ENCODE measurements around the gene NLRC5.
"Not testable (repeated sequence)": the region's sequence is repeated elsewhere in the genome, so short reads cannot be mapped to it uniquely, and the experiment has no call there.

NLRC5 gene

GRCh38 chr16:56980792-56981724, 8.3 kb upstream of the NLRC5 start:
- DNase-seq: no peak

DNA sequence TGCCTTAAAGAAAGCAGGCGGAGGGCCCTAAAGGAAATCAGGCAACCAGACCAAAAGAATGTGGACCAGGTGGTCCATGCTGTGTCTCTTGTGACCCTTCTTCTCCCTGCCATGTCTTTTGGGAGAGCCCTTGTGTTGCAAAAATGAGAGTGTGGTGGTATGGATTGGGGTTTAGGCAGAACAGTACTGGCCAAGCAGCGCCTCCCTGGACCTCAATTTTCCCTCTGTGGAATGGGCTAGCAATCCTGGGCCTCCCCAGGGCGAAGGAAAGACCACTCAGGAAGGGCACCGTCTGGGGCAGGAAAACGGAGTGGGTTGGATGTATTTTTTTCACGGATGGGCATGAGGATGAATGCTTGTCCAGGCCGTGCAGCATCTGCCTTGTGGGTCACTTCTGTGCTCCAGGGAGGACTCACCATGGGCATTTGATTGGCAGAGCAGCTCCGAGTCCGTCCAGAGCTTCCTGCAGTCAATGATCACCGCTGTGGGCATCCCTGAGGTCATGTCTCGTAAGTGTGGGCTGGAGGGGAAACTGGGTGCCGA, 7.6 kb upstream of the NLRC5 start:
- no peak for DNase-seq

DNA sequence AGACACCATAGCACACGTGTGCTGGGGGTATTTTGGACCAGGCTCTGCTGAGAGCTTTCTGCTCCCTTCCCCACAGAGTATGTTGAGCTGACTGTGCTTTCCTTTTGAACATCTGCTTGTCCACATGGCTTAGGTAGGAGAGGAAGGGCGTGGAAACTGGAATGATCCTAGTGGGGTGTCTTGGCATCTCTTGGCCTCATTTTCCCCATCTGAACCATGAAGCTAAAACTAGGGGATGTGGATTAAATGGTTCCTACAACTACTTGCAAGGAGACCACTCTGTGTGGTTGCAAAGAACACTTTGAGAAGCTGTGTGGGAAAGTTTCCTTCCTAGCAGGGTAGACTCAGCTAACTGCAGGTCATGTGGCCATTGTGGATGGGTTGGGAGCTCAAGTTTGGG, 6.7 kb upstream of the NLRC5 start:
- DNase-seq: no peak

DNA sequence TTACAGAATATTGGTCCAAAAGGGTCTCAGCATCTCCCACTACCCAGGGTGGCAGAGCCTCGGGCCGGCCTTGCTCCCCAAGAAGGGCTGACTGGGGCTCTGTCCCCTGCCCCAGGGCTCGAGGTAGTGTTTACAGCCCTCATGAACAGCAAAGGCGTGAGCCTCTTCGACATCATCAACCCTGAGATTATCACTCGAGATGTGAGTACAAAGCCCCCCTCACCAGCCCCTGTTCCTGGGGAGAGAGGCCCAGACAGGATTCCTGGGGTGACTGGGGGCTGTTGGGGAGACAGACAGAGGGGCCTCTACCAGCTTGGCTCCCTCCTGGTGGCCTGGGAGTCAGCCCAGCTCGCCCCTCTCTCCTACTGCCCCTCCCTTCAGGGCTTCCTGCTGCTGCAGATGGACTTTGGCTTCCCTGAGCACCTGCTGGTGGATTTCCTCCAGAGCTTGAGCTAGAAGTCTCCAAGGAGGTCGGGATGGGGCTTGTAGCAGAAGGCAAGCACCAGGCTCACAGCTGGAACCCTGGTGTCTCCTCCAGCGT, 6.1 kb upstream of the NLRC5 start:
- DNase-seq: no peak

DNA sequence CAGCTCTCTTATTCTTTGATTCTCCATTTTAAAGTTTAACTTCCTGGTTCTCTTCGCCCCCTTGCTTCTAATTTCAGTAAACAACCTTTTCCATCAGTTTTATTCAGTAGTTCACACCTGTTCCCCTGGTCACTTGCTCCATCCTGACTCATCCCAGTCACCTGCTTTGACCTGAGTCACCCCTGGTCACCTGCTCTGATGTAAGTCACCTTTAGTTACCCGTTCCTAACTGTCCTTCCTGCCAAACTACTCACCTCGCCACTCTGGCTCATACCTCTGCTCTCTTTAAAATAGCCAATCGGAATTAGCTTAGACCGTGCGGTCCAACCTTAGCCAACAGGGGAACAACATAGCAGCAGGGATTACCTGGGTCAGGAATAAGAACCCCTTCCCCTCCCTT, 4.7 kb upstream of the NLRC5 start:
- DNase-seq: no peak

- peak in 1 of 56 donors; percentile 3 for DNase-seq
Observed at GRCh38 chr16:56985288-56985961, 3.9 kb upstream of the NLRC5 start.

GRCh38 chr16:56985962-56986360, 3.4 kb upstream of the NLRC5 start:
- DNase-seq: no peak

- DNase-seq: no peak
Observed at GRCh38 chr16:56986361-56986760, 3.0 kb upstream of the NLRC5 start.

GRCh38 chr16:56986908-56987307, 2.4 kb upstream of the NLRC5 start:
- not testable (repeated sequence) for DNase-seq

- no peak for DNase-seq
Observed at GRCh38 chr16:56987692-56988091, 1.7 kb upstream of the NLRC5 start.

GRCh38 chr16:56988161-56988947, 1.0 kb upstream of the NLRC5 start:
- DNase-seq: peak in 1 of 56 donors; percentile 8

GRCh38 chr16:56989988-56990387, 631 bp downstream of the NLRC5 start:
- no peak for DNase-seq

GRCh38 chr16:56990407-56991286, 1.3 kb downstream of the NLRC5 start:
- no peak for DNase-seq

DNA sequence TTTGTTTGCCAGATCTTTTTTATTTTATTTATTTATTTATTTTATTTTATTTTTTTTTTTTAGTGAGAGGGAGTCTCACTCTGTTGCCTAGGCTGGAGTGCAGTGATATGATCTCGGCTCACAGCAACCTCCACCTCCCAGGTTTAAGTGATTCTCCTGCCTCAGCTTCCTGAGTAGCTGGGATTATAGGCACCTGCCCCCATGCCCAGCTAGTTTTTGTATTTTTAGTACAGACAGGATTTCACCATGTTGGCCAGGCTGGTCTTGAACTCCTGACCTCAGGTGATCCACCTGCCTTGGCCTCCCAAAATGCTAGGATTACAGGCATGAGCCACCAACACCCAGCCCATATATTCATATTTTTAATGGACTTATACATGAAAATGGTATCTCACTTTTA, 3.1 kb downstream of the NLRC5 start:
- DNase-seq: not testable (repeated sequence)

DNA sequence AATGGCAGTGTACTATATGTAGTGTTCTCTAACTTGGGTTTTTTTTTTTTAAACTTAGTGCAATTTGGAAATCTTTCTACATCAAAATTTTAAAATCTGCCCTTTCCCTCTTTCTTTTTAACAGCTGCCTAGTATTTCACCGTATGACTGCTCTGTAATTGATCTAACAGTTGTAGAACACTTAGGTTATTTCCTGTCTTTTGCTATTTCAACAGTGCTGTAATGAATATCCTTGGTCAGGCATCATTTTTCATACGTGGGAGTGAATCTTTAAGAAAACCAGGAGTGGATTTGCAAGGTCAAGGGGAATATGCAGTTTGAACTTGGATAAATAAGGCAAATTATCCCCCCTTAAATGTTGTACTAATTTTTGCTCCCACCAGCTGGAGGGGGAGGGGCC, 3.8 kb downstream of the NLRC5 start:
- DNase-seq: no peak

GRCh38 chr16:56994311-56994710, 5.0 kb downstream of the NLRC5 start:
- DNase-seq: no peak

DNA sequence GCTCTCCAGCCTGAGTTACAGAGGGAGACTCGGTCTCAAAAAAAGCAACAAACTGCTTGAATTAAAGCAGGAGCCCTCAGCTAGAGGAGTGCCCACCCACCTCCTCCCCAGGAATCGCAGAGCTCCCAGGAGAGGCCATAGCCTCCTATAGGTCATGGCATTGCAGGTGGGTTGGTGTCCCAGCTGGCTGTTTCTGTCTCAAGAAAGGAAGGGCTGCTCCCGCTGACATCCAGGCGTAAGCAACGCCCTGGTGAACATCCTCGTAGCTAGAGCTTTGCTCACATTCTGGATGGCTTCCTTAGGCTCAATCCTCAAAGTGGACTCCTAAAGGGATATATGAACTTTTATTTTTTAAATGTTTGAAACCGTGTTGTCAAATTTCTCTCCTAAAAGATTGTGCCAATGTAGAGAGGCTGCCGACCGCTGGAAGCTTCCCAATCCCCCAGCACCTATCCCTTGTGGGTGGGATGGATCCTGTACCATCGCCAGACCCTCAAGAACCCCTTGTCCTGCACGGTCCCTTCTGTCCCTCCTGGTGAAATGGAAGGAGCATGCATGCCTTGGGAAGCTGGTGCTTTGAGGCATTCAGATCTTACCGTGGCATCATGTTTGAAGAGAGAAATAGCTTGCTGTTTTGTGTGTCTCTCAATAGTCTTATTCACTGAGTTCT, 5.9 kb downstream of the NLRC5 start:
- DNase-seq: no peak

GRCh38 chr16:56997264-56997663, 7.9 kb downstream of the NLRC5 start:
- DNase-seq: no peak

- DNase-seq: no peak
Observed at GRCh38 chr16:56997931-56998330, 8.6 kb downstream of the NLRC5 start.

DNA sequence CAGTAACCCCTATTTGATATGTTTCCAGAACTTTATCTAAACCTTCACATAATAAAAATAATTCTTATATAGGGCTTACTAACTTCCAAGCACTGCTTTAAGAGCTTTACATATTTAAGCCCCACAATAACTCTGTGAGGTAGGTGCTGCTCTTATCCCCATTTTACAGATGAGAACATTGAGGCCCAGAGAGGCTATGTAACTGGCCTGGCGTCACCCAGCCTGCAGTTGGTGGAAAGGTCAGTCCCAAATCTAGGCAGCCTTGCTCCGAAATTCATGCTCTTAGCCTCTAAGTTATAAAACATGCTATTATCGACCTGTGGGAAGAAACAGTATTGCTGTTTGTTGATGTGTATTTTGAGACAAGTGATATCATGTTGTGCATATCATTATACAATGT, 9.0 kb downstream of the NLRC5 start:
- DNase-seq: no peak
